Breast epithelium (tissue), 3 donors: ENCODE data around the gene GABRA5.

ENCODE experiments used
- CTCF ChIP-seq, 3 donors: fragments of 450-650 bp; IDR thresholded peaks; one replicate each; pipeline ENCODE4 v1.5.1; 2016 to 2017; ENCODE audit warnings: antibody characterized with exemption in 3 of 3, mild to moderate bottlenecking in 3 of 3, moderate library complexity in 3 of 3
- POLR2A ChIP-seq: fragments of 450-650 bp; IDR thresholded peaks from one replicate; pipeline ENCODE4 v1.6.1; 2016; ENCODE audit warnings: antibody characterized with exemption, mild to moderate bottlenecking, moderate library complexity
- POLR2AphosphoS5 ChIP-seq, 3 donors: sonication (generic); formaldehyde crosslinking; IDR thresholded peaks; one replicate each; pipeline ENCODE4 v1.6.1; 2017; ENCODE audit warnings: antibody characterized with exemption in 3 of 3

- TF ChIP-seq POLR2AphosphoS5 (IDR thresholded peaks at IDR 0.05) (no peak), CTCF (IDR thresholded peaks at IDR 0.05) (no peak), POLR2A (no peak)
These were observed 43.9 kb downstream of the GABRA5 start for GRCh38 chr15:26910715-26911114.
